PC-3 (cell line): ENCODE measurements around the gene ERCC3.

ENCODE experiments used
- EZH2 ChIP-seq: fragments of 300-600 bp; sonication (generic); IDR thresholded peaks from one replicate; pipeline ENCODE4 v1.6.1; 2017; ENCODE audit warnings: antibody characterized with exemption, mild to moderate bottlenecking, low read length; ENCODE audit not compliant: unreplicated experiment
- EZH2phosphoT487 ChIP-seq: fragments of 300-600 bp; sonication (generic); IDR thresholded peaks from 2 replicates; pipeline ENCODE4 v1.6.1; 2018; ENCODE audit warnings: mild to moderate bottlenecking, antibody characterized with exemption, low read length, borderline replicate concordance
- TF ChIP-seq, protein P1 (sequence below): fragments of 300-600 bp; sonication (generic); conservative IDR thresholded peaks from 2 replicates; pipeline ENCODE4 v1.5.1; 2017; ENCODE audit warnings: antibody characterized with exemption, low read depth, mild to moderate bottlenecking, low read length

DNA sequence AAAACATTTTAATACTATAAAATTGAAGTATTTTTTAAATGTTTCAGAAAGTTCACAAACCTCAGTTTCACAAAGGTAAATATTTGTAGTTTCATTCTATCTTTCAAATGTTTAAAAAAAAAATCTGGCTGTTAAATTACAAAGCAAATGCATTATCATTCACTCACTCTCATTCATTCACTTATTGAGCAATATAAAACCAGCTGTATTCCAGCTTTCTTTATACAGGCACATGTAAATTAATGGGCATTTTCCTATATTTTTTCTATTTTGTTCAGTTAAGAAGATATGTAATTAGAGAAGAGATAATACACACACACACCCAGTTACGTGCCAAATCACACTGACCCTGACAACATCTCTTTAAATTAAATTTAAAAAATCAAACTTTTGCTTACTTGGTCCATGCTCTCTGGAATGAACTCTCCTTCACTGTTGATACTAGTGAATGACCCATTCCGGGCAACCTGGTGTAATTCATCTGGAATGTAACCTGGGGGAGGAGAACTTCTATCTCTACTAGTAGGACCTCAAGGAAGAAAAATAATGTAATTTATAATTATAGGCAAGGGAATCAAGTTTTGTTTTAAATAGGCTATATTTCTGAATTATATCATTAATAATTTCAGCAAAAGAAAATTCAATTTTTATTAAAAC lies 32.5 kb upstream of the ERCC3 start:
- TF ChIP-seq, protein P1, sequence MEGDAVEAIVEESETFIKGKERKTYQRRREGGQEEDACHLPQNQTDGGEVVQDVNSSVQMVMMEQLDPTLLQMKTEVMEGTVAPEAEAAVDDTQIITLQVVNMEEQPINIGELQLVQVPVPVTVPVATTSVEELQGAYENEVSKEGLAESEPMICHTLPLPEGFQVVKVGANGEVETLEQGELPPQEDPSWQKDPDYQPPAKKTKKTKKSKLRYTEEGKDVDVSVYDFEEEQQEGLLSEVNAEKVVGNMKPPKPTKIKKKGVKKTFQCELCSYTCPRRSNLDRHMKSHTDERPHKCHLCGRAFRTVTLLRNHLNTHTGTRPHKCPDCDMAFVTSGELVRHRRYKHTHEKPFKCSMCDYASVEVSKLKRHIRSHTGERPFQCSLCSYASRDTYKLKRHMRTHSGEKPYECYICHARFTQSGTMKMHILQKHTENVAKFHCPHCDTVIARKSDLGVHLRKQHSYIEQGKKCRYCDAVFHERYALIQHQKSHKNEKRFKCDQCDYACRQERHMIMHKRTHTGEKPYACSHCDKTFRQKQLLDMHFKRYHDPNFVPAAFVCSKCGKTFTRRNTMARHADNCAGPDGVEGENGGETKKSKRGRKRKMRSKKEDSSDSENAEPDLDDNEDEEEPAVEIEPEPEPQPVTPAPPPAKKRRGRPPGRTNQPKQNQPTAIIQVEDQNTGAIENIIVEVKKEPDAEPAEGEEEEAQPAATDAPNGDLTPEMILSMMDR: no peak
- TF ChIP-seq EZH2phosphoT487 (no peak), EZH2 (no peak)
